CD4-positive, alpha-beta T cell (primary cell): ENCODE data around the gene ATP2B3. TPM values are rescaled to one million over a fixed set of nuclear protein-coding genes. Genes with fewer than 3 reads are reported as not detected.

Experiments used
- ATAC-seq: fragments of 200-7000 bp; cut with Tn5 transposase; one replicate; pipeline ENCODE4 v1.10.0; 2022; ENCODE audit warnings: mild to moderate bottlenecking; ENCODE audit not compliant: poor library complexity
- CTCF ChIA-PET: fragments of 350-600 bp; sonication (Branson Sonifier 250); formaldehyde crosslinking; loops from one replicate; lab custom pipeline; 2021; ENCODE audit warnings: antibody characterized with exemption, inconsistent platforms; lab: Charles Lee
- POLR2A ChIA-PET: fragments of 350-600 bp; sonication (Branson Sonifier 250); formaldehyde crosslinking; loops from one replicate; lab custom pipeline; 2021; ENCODE audit warnings: antibody characterized with exemption, inconsistent platforms; lab: Charles Lee
- DNase-seq, 14 experiments: peaks; one replicate each; pipeline ENCODE4 v3.0.0-alpha.2; 2013 to 2020; ENCODE audit warnings: mixed read lengths in 2 of 14
- H3K27ac ChIP-seq, 2 donors: one replicate each; pipeline versions ENCODE4 v1.5.1 to v1.7.0; 2013; ENCODE audit warnings: low read length in 2 of 2, low read depth in 1 of 2, mild to moderate bottlenecking in 1 of 2
- H3K27me3 ChIP-seq, 2 experiments: 1 replicate in 1 of 2; 2 replicates in 1 of 2; pipeline versions ENCODE4 v1.6.1 to v1.7.0; 2013; ENCODE audit warnings: low read length in 2 of 2, control low read depth in 1 of 2, mild to moderate bottlenecking in 1 of 2, moderate library complexity in 1 of 2; ENCODE audit not compliant: insufficient read depth in 2 of 2, control insufficient read depth in 1 of 2
- H3K36me3 ChIP-seq: one replicate; pipeline ENCODE4 v1.6.1; 2013; ENCODE audit warnings: low read length, control low read depth; ENCODE audit not compliant: insufficient read depth
- H3K4me1 ChIP-seq: one replicate; pipeline ENCODE4 v1.6.1; 2013; ENCODE audit warnings: low read length, control low read depth; ENCODE audit not compliant: insufficient read depth
- H3K4me3 ChIP-seq: one replicate; pipeline ENCODE4 v1.5.1; 2013; ENCODE audit warnings: mild to moderate bottlenecking, low read length, moderate library complexity
- H3K9me3 ChIP-seq, 2 experiments: 1 replicate in 1 of 2; 2 replicates in 1 of 2; pipeline versions ENCODE4 v1.6.1 to v1.7.0; 2013; ENCODE audit warnings: low read length in 2 of 2, mild to moderate bottlenecking in 2 of 2, control low read depth in 1 of 2, moderate library complexity in 1 of 2; ENCODE audit not compliant: control insufficient read depth in 1 of 2, insufficient read depth in 1 of 2
- H3K27ac Mint-ChIP-seq: one replicate; pipeline ENCODE4 v1.8.0; 2020; ENCODE audit warnings: mixed read lengths
- H3K27me3 Mint-ChIP-seq: one replicate; pipeline ENCODE4 v1.8.0; 2021; ENCODE audit warnings: mixed read lengths
- H3K36me3 Mint-ChIP-seq: one replicate; pipeline ENCODE4 v1.8.0; 2021; ENCODE audit warnings: low read depth, mixed read lengths
- H3K4me1 Mint-ChIP-seq: one replicate; pipeline ENCODE4 v1.8.0; 2021; ENCODE audit warnings: low read depth, mixed read lengths
- H3K4me3 Mint-ChIP-seq: one replicate; pipeline ENCODE4 v1.8.0; 2020; ENCODE audit warnings: mild to moderate bottlenecking, mixed read lengths
- H3K9me3 Mint-ChIP-seq: one replicate; pipeline ENCODE4 v1.8.0; 2020; ENCODE audit warnings: mixed read lengths
- intact Hi-C, 2 experiments: fragments of 100-400 bp; cut with DNase I in 1 of 2; cut with micrococcal nuclease in 1 of 2; formaldehyde crosslinking; loops; one replicate each; pipeline versions ENCODE4 v1.15.1 to v1.9.0; 2023 to 2025; cut with DNase I, micrococcal nuclease
- total RNA-seq, 174 experiments: library from RNA in 2 of 174; stranded (reverse) in 2 of 174; gene quantifications; one replicate each; pipeline ENCODE4 v1.2.3 and lab custom pipeline; 2021 to 2026
- TF ChIP-seq, protein P1 (sequence below): fragments of 200-600 bp; IDR thresholded peaks from one replicate; pipeline ENCODE4 v1.8.0; 2022; ENCODE audit warnings: antibody characterized with exemption, mild to moderate bottlenecking

ATP2B3 gene
- total RNA-seq, 2 experiments from 2014 or later, result not detected

DNA sequence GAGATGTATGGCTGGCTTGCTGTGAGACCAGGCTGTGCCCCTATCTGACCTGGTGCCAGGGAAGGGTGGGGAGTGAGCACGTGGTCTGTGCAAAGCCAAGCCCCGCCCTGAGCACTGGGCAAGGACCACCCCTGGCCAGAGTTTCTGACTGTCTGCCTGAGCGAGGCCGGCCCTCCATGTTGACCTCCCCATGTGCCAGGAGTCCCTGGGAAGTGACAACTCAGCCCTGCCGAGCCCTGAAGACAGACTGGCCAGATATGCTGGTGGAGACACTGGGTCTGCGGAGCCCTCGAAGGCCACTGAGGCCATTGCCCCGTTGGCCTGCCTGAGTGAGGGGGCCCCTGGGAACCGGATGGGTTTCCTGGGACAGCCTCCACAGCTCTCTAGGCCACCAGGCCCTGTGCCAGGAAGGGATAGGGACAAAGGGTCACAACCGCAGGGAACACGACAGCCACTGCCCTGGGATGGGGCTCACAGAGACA lies 29.8 kb upstream of the ATP2B3 start:
- no peaks in the 10 kb centered on the region for H3K36me3 Mint-ChIP-seq
- H3K4me1 ChIP-seq, result no peaks in the 10 kb centered on the region
- H3K9me3 Mint-ChIP-seq, result no peaks in the 10 kb centered on the region
- H3K4me1 Mint-ChIP-seq, result no peaks in the 10 kb centered on the region
- H3K9me3 ChIP-seq, result no peaks in the 10 kb centered on the region
- CTCF ChIA-PET, result no interaction called here
- intact Hi-C loops, result loop anchor here in 1 of 2 experiments (2.0 kb wide), 1 partner anchor 35 kb away; no protein-coding TSS in a partner anchor
- ATAC-seq (no peak), DNase-seq (no peak)
- H3K4me3 ChIP-seq, result no peak overlapping the region
- TF ChIP-seq, protein P1, sequence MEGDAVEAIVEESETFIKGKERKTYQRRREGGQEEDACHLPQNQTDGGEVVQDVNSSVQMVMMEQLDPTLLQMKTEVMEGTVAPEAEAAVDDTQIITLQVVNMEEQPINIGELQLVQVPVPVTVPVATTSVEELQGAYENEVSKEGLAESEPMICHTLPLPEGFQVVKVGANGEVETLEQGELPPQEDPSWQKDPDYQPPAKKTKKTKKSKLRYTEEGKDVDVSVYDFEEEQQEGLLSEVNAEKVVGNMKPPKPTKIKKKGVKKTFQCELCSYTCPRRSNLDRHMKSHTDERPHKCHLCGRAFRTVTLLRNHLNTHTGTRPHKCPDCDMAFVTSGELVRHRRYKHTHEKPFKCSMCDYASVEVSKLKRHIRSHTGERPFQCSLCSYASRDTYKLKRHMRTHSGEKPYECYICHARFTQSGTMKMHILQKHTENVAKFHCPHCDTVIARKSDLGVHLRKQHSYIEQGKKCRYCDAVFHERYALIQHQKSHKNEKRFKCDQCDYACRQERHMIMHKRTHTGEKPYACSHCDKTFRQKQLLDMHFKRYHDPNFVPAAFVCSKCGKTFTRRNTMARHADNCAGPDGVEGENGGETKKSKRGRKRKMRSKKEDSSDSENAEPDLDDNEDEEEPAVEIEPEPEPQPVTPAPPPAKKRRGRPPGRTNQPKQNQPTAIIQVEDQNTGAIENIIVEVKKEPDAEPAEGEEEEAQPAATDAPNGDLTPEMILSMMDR, result no peak
- H3K27ac Mint-ChIP-seq, result no peak overlapping the region
- no peaks in the 10 kb centered on the region for H3K27me3 ChIP-seq
- no peak overlapping the region for H3K4me3 Mint-ChIP-seq
- no peaks in the 10 kb centered on the region for H3K36me3 ChIP-seq
- POLR2A ChIA-PET, result no interaction called here
- H3K27ac ChIP-seq, result no peak overlapping the region
- no peaks in the 10 kb centered on the region for H3K27me3 Mint-ChIP-seq

GRCh38 chrX:153488231-153488914 lies 29.1 kb upstream of the ATP2B3 start:
- intact Hi-C loops, result loop anchor here in 1 of 2 experiments (2.0 kb wide), 1 partner anchor 34 kb away; no protein-coding TSS in a partner anchor
- Mint-ChIP-seq H3K9me3 (no peaks in the 10 kb centered on the region), H3K36me3 (no peaks in the 10 kb centered on the region), H3K4me1 (no peaks in the 10 kb centered on the region), H3K27me3 (no peaks in the 10 kb centered on the region), H3K4me3 (no peak overlapping the region), H3K27ac (no peak overlapping the region)
- no peaks in the 10 kb centered on the region for H3K27me3 ChIP-seq
- H3K4me1 ChIP-seq, result no peaks in the 10 kb centered on the region
- ChIA-PET POLR2A (no interaction called here), CTCF (no interaction called here)
- no peak overlapping the region for H3K27ac ChIP-seq
- no peak for ATAC-seq
- DNase-seq, result no peak
- TF ChIP-seq, protein P1, result no peak
- no peaks in the 10 kb centered on the region for H3K9me3 ChIP-seq
- H3K4me3 ChIP-seq, result no peak overlapping the region
- H3K36me3 ChIP-seq, result no peaks in the 10 kb centered on the region

- POLR2A ChIA-PET, result no interaction called here
Measured at GRCh38 chrX:153490217-153490930, 27.1 kb upstream of the ATP2B3 start.

More at GRCh38 chrX:153490217-153490930, 27.1 kb upstream of the ATP2B3 start:
- Mint-ChIP-seq H3K9me3 (no peaks in the 10 kb centered on the region), H3K36me3 (no peaks in the 10 kb centered on the region), H3K4me3 (no peak overlapping the region), H3K27ac (no peak overlapping the region), H3K4me1 (no peaks in the 10 kb centered on the region), H3K27me3 (no peaks in the 10 kb centered on the region)
- CTCF ChIA-PET, result interaction anchor here (1.5 kb wide), 1 partner anchor 20 kb away, joined by 4 read pairs; the partner anchor contains the start of gene HAUS7
- Histone ChIP-seq H3K36me3 (no peaks in the 10 kb centered on the region), H3K9me3 (no peaks in the 10 kb centered on the region), H3K27me3 (peaks cover 2% of the 10 kb centered on the region in 2 experiments), H3K4me3 (no peak overlapping the region), H3K27ac (no peak overlapping the region), H3K4me1 (no peaks in the 10 kb centered on the region)
- DNase-seq, result no peak
- ATAC-seq, result no peak
- intact Hi-C loops, result no loop called here
- TF ChIP-seq, protein P1, result no peak
